SK-N-SH (cell line): ENCODE measurements around the gene BMP7. TPM values are rescaled to one million over a fixed set of nuclear protein-coding genes. Genes with fewer than 3 reads are reported as not detected.

ENCODE experiments used
- CTCF ChIA-PET: fragments of 300-600, 350-600 bp; formaldehyde crosslinking; extraction: SDS; loops from one replicate; lab custom pipeline; 2021; lab: Yijun Ruan, JAX
- POLR2A ChIA-PET: fragments of 350-600 bp; sonication (Branson Sonifier 250); formaldehyde crosslinking; extraction: SDS; loops from one replicate; lab custom pipeline; 2020; ENCODE audit warnings: antibody characterized with exemption, inconsistent platforms; lab: Yijun Ruan, JAX
- DNase-seq: peaks from one replicate; pipeline ENCODE4 v3.0.0; 2012
- H2AFZ ChIP-seq: fragments of 200-600 bp; sonication (generic); 2 replicates; pipeline ENCODE4 v1.8.1; 2016; ENCODE audit warnings: antibody characterized with exemption, mild to moderate bottlenecking, low read depth
- H3F3A ChIP-seq: fragments of 200-600 bp; sonication (generic); replicated peaks from 2 replicates; pipeline ENCODE3; 2016; ENCODE audit warnings: antibody characterized with exemption, mild to moderate bottlenecking; ENCODE audit not compliant: insufficient read depth
- H3K27ac ChIP-seq, 2 experiments: fragments of 200-500 bp in 1 of 2; fragments of 200-600 bp in 1 of 2; sonication (Bioruptor generic) in 1 of 2; sonication (generic), shearing (Covaris generic) in 1 of 2; 2 replicates each; pipeline versions ENCODE4 v1.5.1 to v1.6.1; 2014 to 2016; ENCODE audit warnings: low read depth in 2 of 2, inconsistent platforms in 1 of 2, low read length in 1 of 2, mild to moderate bottlenecking in 1 of 2, mixed read lengths in 1 of 2
- H3K27me3 ChIP-seq: fragments of 200-600 bp; sonication (generic), shearing (Covaris generic); 2 replicates; pipeline ENCODE4 v1.6.1; 2016; ENCODE audit warnings: mixed run types; ENCODE audit not compliant: insufficient read depth
- H3K36me3 ChIP-seq, 2 experiments: fragments of 200-500 bp in 1 of 2; fragments of 200-600 bp in 1 of 2; sonication (Bioruptor generic) in 1 of 2; sonication (generic) in 1 of 2; replicated peaks in 1 of 2; 2 replicates each; pipeline versions ENCODE3 to v1.5.1; 2014 to 2016; ENCODE audit warnings: low read length in 1 of 2, mild to moderate bottlenecking in 1 of 2; ENCODE audit not compliant: insufficient read depth in 2 of 2, control insufficient read depth in 1 of 2
- H3K4me1 ChIP-seq, 2 experiments: fragments of 200-500 bp in 1 of 2; fragments of 200-600 bp in 1 of 2; sonication (Bioruptor generic) in 1 of 2; sonication (generic), shearing (Covaris generic) in 1 of 2; 2 replicates each; pipeline versions ENCODE4 v1.5.1 to v1.6.1; 2014 to 2016; ENCODE audit warnings: low read depth in 1 of 2, low read length in 1 of 2, mixed run types in 1 of 2; ENCODE audit not compliant: insufficient read depth in 2 of 2, control insufficient read depth in 1 of 2
- H3K4me2 ChIP-seq: fragments of 200-600 bp; sonication (generic), shearing (Covaris generic); 2 replicates; pipeline ENCODE4 v1.6.1; 2017; ENCODE audit warnings: mixed run types
- H3K4me3 ChIP-seq, 2 experiments: fragments of 200-500 bp in 1 of 2; fragments of 200-600 bp in 1 of 2; sonication (Bioruptor generic) in 1 of 2; sonication (generic), shearing (Covaris generic) in 1 of 2; 2 replicates each; pipeline versions ENCODE4 v1.5.1 to v1.8.1; 2014 to 2016; ENCODE audit warnings: low read depth in 2 of 2, inconsistent platforms in 1 of 2, low read length in 1 of 2, mild to moderate bottlenecking in 1 of 2, mixed read lengths in 1 of 2, moderate library complexity in 1 of 2
- H3K79me2 ChIP-seq: fragments of 200-600 bp; sonication (generic); 2 replicates; pipeline ENCODE4 v1.8.1; 2017; ENCODE audit warnings: mild to moderate bottlenecking; ENCODE audit not compliant: insufficient read depth
- H3K9ac ChIP-seq: fragments of 200-600 bp; sonication (generic); 2 replicates; pipeline ENCODE4 v1.6.1; 2017; ENCODE audit warnings: mixed run types
- H3K9me2 ChIP-seq: fragments of 200-600 bp; sonication (generic); 2 replicates; pipeline ENCODE4 v1.6.1; 2017; ENCODE audit warnings: mixed run types
- H3K9me3 ChIP-seq: fragments of 200-600 bp; sonication (generic); 2 replicates; pipeline ENCODE4 v1.6.1; 2017; ENCODE audit warnings: mixed run types, mild to moderate bottlenecking, moderate library complexity
- H4K20me1 ChIP-seq: fragments of 200-600 bp; sonication (generic); 2 replicates; pipeline ENCODE4 v1.6.1; 2017; ENCODE audit warnings: mild to moderate bottlenecking, mixed run types; ENCODE audit not compliant: insufficient read depth
- CTCF ChIP-seq: fragments of 200-600 bp; sonication (generic); IDR thresholded peaks from 2 replicates; pipeline ENCODE4 v1.6.1; 2017; ENCODE audit warnings: antibody characterized with exemption, mild to moderate bottlenecking, moderate library complexity
- ELF1 ChIP-seq: IDR thresholded peaks from 2 replicates; pipeline ENCODE4 v1.4.0; 2012
- EP300 ChIP-seq, 2 experiments: IDR thresholded peaks; 2 replicates each; pipeline versions ENCODE4 v1.4.0 to v1.6.1; 2012; ENCODE audit warnings: borderline replicate concordance in 1 of 2, low read depth in 1 of 2, low read length in 1 of 2
- EZH2phosphoT487 ChIP-seq: fragments of 200-600 bp; sonication (generic); IDR thresholded peaks from 2 replicates; pipeline ENCODE4 v1.6.1; 2017; ENCODE audit warnings: low read depth, mixed run types, mild to moderate bottlenecking, antibody characterized with exemption, moderate library complexity, borderline replicate concordance
- FOXM1 ChIP-seq: IDR thresholded peaks from 2 replicates; pipeline ENCODE4 v1.4.0; 2012; ENCODE audit warnings: low read depth, mild to moderate bottlenecking
- GATA2 ChIP-seq: sonication (generic); formaldehyde crosslinking; IDR thresholded peaks from 2 replicates; pipeline ENCODE4 v1.5.0; 2020; ENCODE audit warnings: mild to moderate bottlenecking, missing genetic modification reagents
- JUND ChIP-seq: IDR thresholded peaks from 2 replicates; pipeline ENCODE4 v1.4.0; 2012
- MAX ChIP-seq: IDR thresholded peaks from 2 replicates; pipeline ENCODE4 v1.4.0; 2012; ENCODE audit warnings: low read depth
- NFIC ChIP-seq: IDR thresholded peaks from 2 replicates; pipeline ENCODE4 v1.4.0; 2012; ENCODE audit warnings: borderline replicate concordance
- NRF1 ChIP-seq: IDR thresholded peaks from 2 replicates; pipeline ENCODE4 v1.6.1; 2012; ENCODE audit warnings: low read depth, mild to moderate bottlenecking, low read length
- RCOR1 ChIP-seq: fragments of 150-350 bp; IDR thresholded peaks from 2 replicates; pipeline ENCODE4 v1.6.1; 2017; ENCODE audit warnings: antibody characterized with exemption, low read length
- RFX5 ChIP-seq: IDR thresholded peaks from 2 replicates; pipeline ENCODE4 v1.6.1; 2012; ENCODE audit warnings: mild to moderate bottlenecking, improper control_type of control experiment, low read length
- SMC3 ChIP-seq: IDR thresholded peaks from 2 replicates; pipeline ENCODE4 v1.6.1; 2012; ENCODE audit warnings: low read depth, low read length, improper control_type of control experiment
- TAF1 ChIP-seq: IDR thresholded peaks from 2 replicates; pipeline ENCODE4 v1.6.1; 2012; ENCODE audit warnings: low read depth, mild to moderate bottlenecking, low read length, moderate library complexity, borderline replicate concordance
- YY1 ChIP-seq: IDR thresholded peaks from 2 replicates; pipeline ENCODE4 v1.4.0; 2012; ENCODE audit warnings: low read depth, mild to moderate bottlenecking
- WGBS: methylation state at CpG from one replicate; pipeline ENCODE4 v1.1.6; 2017; ENCODE audit warnings: low lambda C conversion rate; 5-methylcytosine and 5-hydroxymethylcytosine counted together
- polyA plus RNA-seq, 3 experiments: library from polyadenylated mRNA; depleted of rRNA; stranded (reverse); fragments of >200 nt; gene quantifications; 2 replicates each; pipeline ENCODE4 v1.2.3, GENCODE V29; 2012

The BMP7 gene
- polyA plus RNA-seq, 1 of the 3 experiments (the other 2 are of a cell fraction): not detected

- TF ChIP-seq NFIC (no peak), NRF1 (no peak), SMC3 (no peak), YY1 (no peak), EP300 (IDR thresholded peaks at IDR 0.05; ENCODE audit: borderline replicate concordance in 1 of 2, low read depth in 1 of 2, low read length in 1 of 2) (no peak), ELF1 (no peak), FOXM1 (no peak), RFX5 (no peak), EZH2phosphoT487 (no peak), TAF1 (no peak), GATA2 (CRISPR knock-in tag) (no peak)
- TF ChIP-seq, all 33 proteins: peak for 0
Measured at GRCh38 chr20:57140416-57140965, 126.0 kb downstream of the BMP7 start (continued).

GRCh38 chr20:57139342-57140093 lies 126.9 kb downstream of the BMP7 start:
- Histone ChIP-seq H3K79me2 (no peaks in the 10 kb centered on the region), H3K4me2 (no peak overlapping the region), H4K20me1 (no peaks in the 10 kb centered on the region), H3F3A (no peaks in the 10 kb centered on the region), H3K4me1 (peaks cover 0 to 17% of the 10 kb centered on the region in 2 experiments; a peak in 1 of 4 replicates), H3K27ac (no peak overlapping the region), H3K9me2 (no peaks in the 10 kb centered on the region)
- WGBS: 56% methylated on average over 8 of the region's 8 CpGs
- TF ChIP-seq RCOR1 (no peak), JUND (no peak), MAX (no peak)
- TF ChIP-seq, all 33 proteins: peak for 0
- ChIA-PET CTCF (interaction anchor here (1.3 kb wide), 1 partner anchor 49 kb away, joined by 3 read pairs; no protein-coding TSS in a partner anchor), POLR2A (no interaction called here)
- Histone ChIP-seq H2AFZ (no peak overlapping the region), H3K4me3 (no peak overlapping the region), H3K27me3 (no peaks in the 10 kb centered on the region), H3K9me3 (no peaks in the 10 kb centered on the region), H3K36me3 (no peaks in the 10 kb centered on the region), H3K9ac (no peak overlapping the region)
- DNase-seq: no peak

GRCh38 chr20:57138198-57138995 lies 128.0 kb downstream of the BMP7 start:
- no peaks in the 10 kb centered on the region for H4K20me1 ChIP-seq
- no peaks in the 10 kb centered on the region for H3K9me2 ChIP-seq
- ChIA-PET CTCF (no interaction called here), POLR2A (no interaction called here)
- TF ChIP-seq NFIC (no peak), CTCF (no peak)
- H3K36me3 ChIP-seq: no peaks in the 10 kb centered on the region
- H3K4me1 ChIP-seq: peaks cover 0 to 16% of the 10 kb centered on the region in 2 experiments; a peak in 1 of 4 replicates
- no peak overlapping the region for H3K9ac ChIP-seq
- 48% methylated on average over 17 of the region's 17 CpGs for WGBS
- no peak overlapping the region for H3K27ac ChIP-seq
- no peaks in the 10 kb centered on the region for H3K79me2 ChIP-seq
- no peaks in the 10 kb centered on the region for H3F3A ChIP-seq
- no peak overlapping the region for H3K4me3 ChIP-seq
- H3K27me3 ChIP-seq: no peaks in the 10 kb centered on the region
- DNase-seq: no peak
- H3K9me3 ChIP-seq: no peaks in the 10 kb centered on the region
- no peak overlapping the region for H3K4me2 ChIP-seq
- no peak overlapping the region for H2AFZ ChIP-seq
